SK-N-SH (cell line): ENCODE measurements around the gene ZNF783. TPM values are rescaled to one million over a fixed set of nuclear protein-coding genes. Genes with fewer than 3 reads are reported as not detected.
A peak's percentile ranks its signal among the peaks of the same experiment; 100 is the strongest.

Experiments used
- CTCF ChIA-PET: fragments of 300-600, 350-600 bp; formaldehyde crosslinking; extraction: SDS; loops from one replicate; lab custom pipeline; 2021; lab: Yijun Ruan, JAX
- POLR2A ChIA-PET: fragments of 350-600 bp; sonication (Branson Sonifier 250); formaldehyde crosslinking; extraction: SDS; loops from one replicate; lab custom pipeline; 2020; ENCODE audit warnings: antibody characterized with exemption, inconsistent platforms; lab: Yijun Ruan, JAX
- DNase-seq: peaks from one replicate; pipeline ENCODE4 v3.0.0; 2012
- H2AFZ ChIP-seq: fragments of 200-600 bp; sonication (generic); 2 replicates; pipeline ENCODE4 v1.8.1; 2016; ENCODE audit warnings: antibody characterized with exemption, mild to moderate bottlenecking, low read depth
- H3F3A ChIP-seq: fragments of 200-600 bp; sonication (generic); replicated peaks from 2 replicates; pipeline ENCODE3; 2016; ENCODE audit warnings: antibody characterized with exemption, mild to moderate bottlenecking; ENCODE audit not compliant: insufficient read depth
- H3K27ac ChIP-seq, 2 experiments: fragments of 200-500 bp in 1 of 2; fragments of 200-600 bp in 1 of 2; sonication (Bioruptor generic) in 1 of 2; sonication (generic), shearing (Covaris generic) in 1 of 2; 2 replicates each; pipeline versions ENCODE4 v1.5.1 to v1.6.1; 2014 to 2016; ENCODE audit warnings: low read depth in 2 of 2, inconsistent platforms in 1 of 2, low read length in 1 of 2, mild to moderate bottlenecking in 1 of 2, mixed read lengths in 1 of 2
- H3K27me3 ChIP-seq: fragments of 200-600 bp; sonication (generic), shearing (Covaris generic); 2 replicates; pipeline ENCODE4 v1.6.1; 2016; ENCODE audit warnings: mixed run types; ENCODE audit not compliant: insufficient read depth
- H3K36me3 ChIP-seq, 2 experiments: fragments of 200-500 bp in 1 of 2; fragments of 200-600 bp in 1 of 2; sonication (Bioruptor generic) in 1 of 2; sonication (generic) in 1 of 2; replicated peaks in 1 of 2; 2 replicates each; pipeline versions ENCODE3 to v1.5.1; 2014 to 2016; ENCODE audit warnings: low read length in 1 of 2, mild to moderate bottlenecking in 1 of 2; ENCODE audit not compliant: insufficient read depth in 2 of 2, control insufficient read depth in 1 of 2
- H3K4me1 ChIP-seq, 2 experiments: fragments of 200-500 bp in 1 of 2; fragments of 200-600 bp in 1 of 2; sonication (Bioruptor generic) in 1 of 2; sonication (generic), shearing (Covaris generic) in 1 of 2; 2 replicates each; pipeline versions ENCODE4 v1.5.1 to v1.6.1; 2014 to 2016; ENCODE audit warnings: low read depth in 1 of 2, low read length in 1 of 2, mixed run types in 1 of 2; ENCODE audit not compliant: insufficient read depth in 2 of 2, control insufficient read depth in 1 of 2
- H3K4me2 ChIP-seq: fragments of 200-600 bp; sonication (generic), shearing (Covaris generic); 2 replicates; pipeline ENCODE4 v1.6.1; 2017; ENCODE audit warnings: mixed run types
- H3K4me3 ChIP-seq, 2 experiments: fragments of 200-500 bp in 1 of 2; fragments of 200-600 bp in 1 of 2; sonication (Bioruptor generic) in 1 of 2; sonication (generic), shearing (Covaris generic) in 1 of 2; 2 replicates each; pipeline versions ENCODE4 v1.5.1 to v1.8.1; 2014 to 2016; ENCODE audit warnings: low read depth in 2 of 2, inconsistent platforms in 1 of 2, low read length in 1 of 2, mild to moderate bottlenecking in 1 of 2, mixed read lengths in 1 of 2, moderate library complexity in 1 of 2
- H3K79me2 ChIP-seq: fragments of 200-600 bp; sonication (generic); 2 replicates; pipeline ENCODE4 v1.8.1; 2017; ENCODE audit warnings: mild to moderate bottlenecking; ENCODE audit not compliant: insufficient read depth
- H3K9ac ChIP-seq: fragments of 200-600 bp; sonication (generic); 2 replicates; pipeline ENCODE4 v1.6.1; 2017; ENCODE audit warnings: mixed run types
- H3K9me2 ChIP-seq: fragments of 200-600 bp; sonication (generic); 2 replicates; pipeline ENCODE4 v1.6.1; 2017; ENCODE audit warnings: mixed run types
- H3K9me3 ChIP-seq: fragments of 200-600 bp; sonication (generic); 2 replicates; pipeline ENCODE4 v1.6.1; 2017; ENCODE audit warnings: mixed run types, mild to moderate bottlenecking, moderate library complexity
- H4K20me1 ChIP-seq: fragments of 200-600 bp; sonication (generic); 2 replicates; pipeline ENCODE4 v1.6.1; 2017; ENCODE audit warnings: mild to moderate bottlenecking, mixed run types; ENCODE audit not compliant: insufficient read depth
- EP300 ChIP-seq, 2 experiments: IDR thresholded peaks; 2 replicates each; pipeline versions ENCODE4 v1.4.0 to v1.6.1; 2012; ENCODE audit warnings: borderline replicate concordance in 1 of 2, low read depth in 1 of 2, low read length in 1 of 2
- EZH2phosphoT487 ChIP-seq: fragments of 200-600 bp; sonication (generic); IDR thresholded peaks from 2 replicates; pipeline ENCODE4 v1.6.1; 2017; ENCODE audit warnings: low read depth, mixed run types, mild to moderate bottlenecking, antibody characterized with exemption, moderate library complexity, borderline replicate concordance
- FOXJ3 ChIP-seq: sonication (generic); formaldehyde crosslinking; IDR thresholded peaks from 2 replicates; pipeline ENCODE4 v1.5.1; 2020; ENCODE audit warnings: mild to moderate bottlenecking, missing genetic modification reagents
- FOXM1 ChIP-seq: IDR thresholded peaks from 2 replicates; pipeline ENCODE4 v1.4.0; 2012; ENCODE audit warnings: low read depth, mild to moderate bottlenecking
- JUND ChIP-seq: IDR thresholded peaks from 2 replicates; pipeline ENCODE4 v1.4.0; 2012
- MEF2A ChIP-seq: IDR thresholded peaks from 2 replicates; pipeline ENCODE4 v1.4.0; 2012; ENCODE audit warnings: low read depth, borderline replicate concordance
- NFIC ChIP-seq: IDR thresholded peaks from 2 replicates; pipeline ENCODE4 v1.4.0; 2012; ENCODE audit warnings: borderline replicate concordance
- NRF1 ChIP-seq: IDR thresholded peaks from 2 replicates; pipeline ENCODE4 v1.6.1; 2012; ENCODE audit warnings: low read depth, mild to moderate bottlenecking, low read length
- POLR2AphosphoS5 ChIP-seq: IDR thresholded peaks from 2 replicates; pipeline ENCODE4 v1.6.1; 2012; ENCODE audit warnings: low read depth, low read length
- RAD21 ChIP-seq: IDR thresholded peaks from 2 replicates; pipeline ENCODE4 v1.6.1; 2012; ENCODE audit warnings: mild to moderate bottlenecking, low read length
- REST ChIP-seq: IDR thresholded peaks from 2 replicates; pipeline ENCODE4 v1.6.1; 2012; ENCODE audit warnings: mild to moderate bottlenecking, low read depth, low read length, moderate library complexity
- RXRA ChIP-seq: IDR thresholded peaks from 2 replicates; pipeline ENCODE4 v1.4.0; 2012; ENCODE audit warnings: low read depth, mild to moderate bottlenecking, borderline replicate concordance
- USF1 ChIP-seq: IDR thresholded peaks from 2 replicates; pipeline ENCODE4 v1.4.0; 2012; ENCODE audit warnings: low read depth, borderline replicate concordance
- YY1 ChIP-seq: IDR thresholded peaks from 2 replicates; pipeline ENCODE4 v1.4.0; 2012; ENCODE audit warnings: low read depth, mild to moderate bottlenecking
- ZBTB33 ChIP-seq: IDR thresholded peaks from 2 replicates; pipeline ENCODE4 v1.4.0; 2012; ENCODE audit warnings: low read depth, borderline replicate concordance
- WGBS: methylation state at CpG from one replicate; pipeline ENCODE4 v1.1.6; 2017; ENCODE audit warnings: low lambda C conversion rate; 5-methylcytosine and 5-hydroxymethylcytosine counted together
- polyA plus RNA-seq, 3 experiments: library from polyadenylated mRNA; depleted of rRNA; stranded (reverse); fragments of >200 nt; gene quantifications; 2 replicates each; pipeline ENCODE4 v1.2.3, GENCODE V29; 2012

ZNF783 gene
- polyA plus RNA-seq, 1 of the 3 experiments (the other 2 are of a cell fraction), result 12.5 TPM

- no peak overlapping the region for H3K4me3 ChIP-seq
- H3K9me3 ChIP-seq, result no peaks in the 10 kb centered on the region
- no peak overlapping the region for H2AFZ ChIP-seq
- no peaks in the 10 kb centered on the region for H4K20me1 ChIP-seq
- 49% methylated on average over 8 of the region's 8 CpGs for WGBS
- H3K9ac ChIP-seq, result no peak overlapping the region
- H3K79me2 ChIP-seq, result no peaks in the 10 kb centered on the region
- no peaks in the 10 kb centered on the region for H3K4me1 ChIP-seq
- CTCF ChIA-PET, result no interaction called here
- H3K36me3 ChIP-seq, result no peaks in the 10 kb centered on the region
- TF ChIP-seq REST (no peak), FOXJ3 (CRISPR knock-in tag) (no peak), MEF2A (no peak), YY1 (no peak), JUND (no peak), USF1 (no peak), RAD21 (no peak), NFIC (no peak), ZBTB33 (no peak)
- TF ChIP-seq, all 33 proteins: peak for 0
- H3K27me3 ChIP-seq, result no peaks in the 10 kb centered on the region
- H3K27ac ChIP-seq, result no peak overlapping the region
- POLR2A ChIA-PET, result no interaction called here
- no peak for DNase-seq
- no peaks in the 10 kb centered on the region for H3K9me2 ChIP-seq
- peaks cover 3% of the 10 kb centered on the region for H3F3A ChIP-seq
- H3K4me2 ChIP-seq, result no peak overlapping the region
Observed at GRCh38 chr7:149300620-149301285, 38.8 kb downstream of the ZNF783 start.

GRCh38 chr7:149302222-149302621, 40.2 kb downstream of the ZNF783 start:
- H3K4me1 ChIP-seq, result no peaks in the 10 kb centered on the region
- no peak overlapping the region for H2AFZ ChIP-seq
- H3K27ac ChIP-seq, result no peak overlapping the region
- H3K36me3 ChIP-seq, result no peaks in the 10 kb centered on the region
- POLR2A ChIA-PET, result no interaction called here
- CTCF ChIA-PET, result no interaction called here
- no peaks in the 10 kb centered on the region for H4K20me1 ChIP-seq
- DNase-seq, result peak; percentile 8
- no peak for TF ChIP-seq POLR2AphosphoS5
- TF ChIP-seq RXRA, result no peak
- TF ChIP-seq NRF1, result no peak
- no peak for TF ChIP-seq MEF2A
- TF ChIP-seq FOXM1, result no peak
- TF ChIP-seq EZH2phosphoT487, result no peak
- no peak for TF ChIP-seq EP300 (IDR thresholded peaks at IDR 0.05; ENCODE audit: borderline replicate concordance in 1 of 2, low read depth in 1 of 2, low read length in 1 of 2)
- no peak for TF ChIP-seq USF1
- TF ChIP-seq, all 33 proteins: peak for 0
- Histone ChIP-seq H3K27me3 (no peaks in the 10 kb centered on the region), H3K9me3 (no peaks in the 10 kb centered on the region), H3F3A (peaks cover 3% of the 10 kb centered on the region), H3K4me2 (no peak overlapping the region), H3K9me2 (no peaks in the 10 kb centered on the region), H3K79me2 (no peaks in the 10 kb centered on the region), H3K9ac (no peak overlapping the region), H3K4me3 (no peak overlapping the region)
- 53% methylated on average over 12 of the region's 12 CpGs for WGBS
